Panc1 (cell line): Measurements from ENCODE around the gene METTL15. TPM values are rescaled to one million over a fixed set of nuclear protein-coding genes. Genes with fewer than 3 reads are reported as not detected.

Experiments used
- ATAC-seq: fragments of 200-7000 bp; cut with Tn5 transposase; 2 replicates; pipeline ENCODE4 v1.9.1; 2020; ENCODE audit warnings: mild to moderate bottlenecking, moderate library complexity
- BruUV-seq: library from RNA; stranded (reverse); fragments of 400-500 nt; replicated peaks from 2 replicates; lab custom pipeline; 2021; lab: Mats Ljungman, UMichigan
- CTCF ChIA-PET: fragments of 300-600 bp; sonication (Branson Sonifier 250); formaldehyde crosslinking; loops from one replicate; lab custom pipeline; 2022; ENCODE audit warnings: antibody characterized with exemption; lab: Charles Lee
- POLR2A ChIA-PET: fragments of 300-600 bp; sonication (Branson Sonifier 250); formaldehyde crosslinking; loops from one replicate; lab custom pipeline; 2022; ENCODE audit warnings: antibody characterized with exemption; lab: Charles Lee
- DNase-seq: peaks from one replicate; pipeline ENCODE4 v3.0.0-alpha.2; 2010; ENCODE audit warnings: low read depth, low spot score
- H3K27ac ChIP-seq: 2 replicates; pipeline ENCODE4 v1.5.1; 2011; ENCODE audit warnings: mild to moderate bottlenecking, low read length, inconsistent platforms
- H3K27me3 ChIP-seq: fragments of 200-500 bp; sonication (Bioruptor generic); 2 replicates; pipeline ENCODE4 v1.6.0; 2014; ENCODE audit warnings: low read length, inconsistent platforms; ENCODE audit not compliant: control insufficient read depth, insufficient read depth
- H3K36me3 ChIP-seq: fragments of 200-500 bp; sonication (Bioruptor generic); 2 replicates; pipeline ENCODE4 v1.5.1; 2014; ENCODE audit warnings: inconsistent platforms, mild to moderate bottlenecking, low read length, moderate library complexity; ENCODE audit not compliant: control insufficient read depth, insufficient read depth
- H3K4me1 ChIP-seq: 2 replicates; pipeline ENCODE4 v1.5.1; 2011; ENCODE audit warnings: inconsistent platforms, mild to moderate bottlenecking, low read length, moderate library complexity; ENCODE audit not compliant: control insufficient read depth, insufficient read depth
- H3K4me3 ChIP-seq, 2 experiments: 2 replicates each; pipeline ENCODE4 v1.5.1; 2011 to 2012; ENCODE audit warnings: low read depth in 2 of 2, low read length in 2 of 2, mild to moderate bottlenecking in 2 of 2, inconsistent platforms in 1 of 2, moderate library complexity in 1 of 2
- H3K9me3 ChIP-seq: fragments of 200-500 bp; sonication (Bioruptor generic); 2 replicates; pipeline ENCODE4 v1.5.1; 2014; ENCODE audit warnings: low read depth, mild to moderate bottlenecking, inconsistent platforms, low read length, moderate library complexity; ENCODE audit not compliant: control insufficient read depth, insufficient read depth
- POLR2AphosphoS5 ChIP-seq: IDR thresholded peaks from 2 replicates; pipeline ENCODE4 v1.6.1; 2012; ENCODE audit warnings: mild to moderate bottlenecking, low read depth, low read length, moderate library complexity
- SIN3A ChIP-seq: IDR thresholded peaks from 2 replicates; pipeline ENCODE4 v1.6.1; 2012; ENCODE audit warnings: low read depth, mild to moderate bottlenecking, low read length, moderate library complexity, borderline replicate concordance; ENCODE audit not compliant: insufficient read depth
- TCF7L2 ChIP-seq: IDR thresholded peaks from 2 replicates; pipeline ENCODE4 v1.6.1; 2011; ENCODE audit warnings: mild to moderate bottlenecking, low read depth, low read length, inconsistent platforms
- in situ Hi-C: cut with HindIII; loops from 2 replicates; pipeline ENCODE4 v1.10.0; 2016; ENCODE audit warnings: low sequenced_read_pairs, low pct_unique_long_range_greater_than_20kb
- intact Hi-C: fragments of 100-400 bp; cut with micrococcal nuclease; formaldehyde crosslinking; loops from one replicate; pipeline ENCODE4 v1.10.0; 2022; ENCODE audit not compliant: unreplicated experiment
- total RNA-seq: library from RNA; stranded (reverse); gene quantifications from one replicate; pipeline ENCODE4 v1.2.1, GENCODE V29; 2021; ENCODE audit not compliant: unreplicated experiment
- TF ChIP-seq, protein P1 (sequence below), 2 experiments: IDR thresholded peaks; 2 replicates each; pipeline ENCODE4 v1.6.1; 2011 to 2012; ENCODE audit warnings: low read depth in 2 of 2, control low read depth in 1 of 2, low read length in 1 of 2, mild to moderate bottlenecking in 1 of 2, moderate library complexity in 1 of 2; ENCODE audit not compliant: insufficient read depth in 1 of 2
- TF ChIP-seq, protein P2 (sequence below): fragments of 450-650 bp; IDR thresholded peaks from 2 replicates; pipeline ENCODE4 v1.5.1; 2017; ENCODE audit warnings: mild to moderate bottlenecking

METTL15 gene
- total RNA-seq, 1 experiment from 2014 or later = 11.4 TPM

DNA sequence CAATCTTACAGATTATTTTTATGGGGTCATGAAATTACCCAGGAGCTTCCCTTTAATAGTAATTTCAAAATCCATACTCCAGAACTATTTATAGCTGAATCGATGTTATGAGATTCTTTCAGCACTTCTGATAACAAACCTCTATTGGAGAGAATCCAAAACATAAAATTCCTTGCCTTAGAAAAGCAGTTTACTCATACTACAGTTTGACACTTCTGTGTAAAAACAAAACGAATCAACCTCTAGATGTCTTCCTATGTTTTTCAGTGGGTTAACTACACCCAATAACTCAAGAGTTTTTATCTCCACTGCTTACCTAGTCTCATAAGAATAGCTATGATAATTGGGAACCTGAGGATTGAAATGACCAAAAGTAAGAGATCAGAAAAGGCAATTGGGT is 35.9 kb upstream of the METTL15 start:
- BruUV-seq = no TSS peak
- Histone ChIP-seq H3K9me3 (no peaks in the 10 kb centered on the region), H3K4me3 (no peak overlapping the region), H3K27ac (no peak overlapping the region), H3K36me3 (peaks cover 14% of the 10 kb centered on the region; the same call in 1 of the 2 replicates), H3K27me3 (no peaks in the 10 kb centered on the region), H3K4me1 (no peaks in the 10 kb centered on the region)
- POLR2A ChIA-PET = interaction anchor here (0.6 kb wide), 1 partner anchor 227 kb away, joined by 7 read pairs; no protein-coding TSS in a partner anchor
- ATAC-seq (no peak), DNase-seq (no peak)
- TF ChIP-seq, protein P1, sequence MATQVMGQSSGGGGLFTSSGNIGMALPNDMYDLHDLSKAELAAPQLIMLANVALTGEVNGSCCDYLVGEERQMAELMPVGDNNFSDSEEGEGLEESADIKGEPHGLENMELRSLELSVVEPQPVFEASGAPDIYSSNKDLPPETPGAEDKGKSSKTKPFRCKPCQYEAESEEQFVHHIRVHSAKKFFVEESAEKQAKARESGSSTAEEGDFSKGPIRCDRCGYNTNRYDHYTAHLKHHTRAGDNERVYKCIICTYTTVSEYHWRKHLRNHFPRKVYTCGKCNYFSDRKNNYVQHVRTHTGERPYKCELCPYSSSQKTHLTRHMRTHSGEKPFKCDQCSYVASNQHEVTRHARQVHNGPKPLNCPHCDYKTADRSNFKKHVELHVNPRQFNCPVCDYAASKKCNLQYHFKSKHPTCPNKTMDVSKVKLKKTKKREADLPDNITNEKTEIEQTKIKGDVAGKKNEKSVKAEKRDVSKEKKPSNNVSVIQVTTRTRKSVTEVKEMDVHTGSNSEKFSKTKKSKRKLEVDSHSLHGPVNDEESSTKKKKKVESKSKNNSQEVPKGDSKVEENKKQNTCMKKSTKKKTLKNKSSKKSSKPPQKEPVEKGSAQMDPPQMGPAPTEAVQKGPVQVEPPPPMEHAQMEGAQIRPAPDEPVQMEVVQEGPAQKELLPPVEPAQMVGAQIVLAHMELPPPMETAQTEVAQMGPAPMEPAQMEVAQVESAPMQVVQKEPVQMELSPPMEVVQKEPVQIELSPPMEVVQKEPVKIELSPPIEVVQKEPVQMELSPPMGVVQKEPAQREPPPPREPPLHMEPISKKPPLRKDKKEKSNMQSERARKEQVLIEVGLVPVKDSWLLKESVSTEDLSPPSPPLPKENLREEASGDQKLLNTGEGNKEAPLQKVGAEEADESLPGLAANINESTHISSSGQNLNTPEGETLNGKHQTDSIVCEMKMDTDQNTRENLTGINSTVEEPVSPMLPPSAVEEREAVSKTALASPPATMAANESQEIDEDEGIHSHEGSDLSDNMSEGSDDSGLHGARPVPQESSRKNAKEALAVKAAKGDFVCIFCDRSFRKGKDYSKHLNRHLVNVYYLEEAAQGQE (IDR thresholded peaks at IDR 0.05; ENCODE audit: insufficient read depth in 1 of 2, low read depth in 2 of 2, low read length in 1 of 2) = no peak
- TF ChIP-seq POLR2AphosphoS5 = no peak
- no peak for TF ChIP-seq TCF7L2
- intact Hi-C loops = no loop called here
- CTCF ChIA-PET = no interaction called here
- in situ Hi-C loops = no loop called here

DNA sequence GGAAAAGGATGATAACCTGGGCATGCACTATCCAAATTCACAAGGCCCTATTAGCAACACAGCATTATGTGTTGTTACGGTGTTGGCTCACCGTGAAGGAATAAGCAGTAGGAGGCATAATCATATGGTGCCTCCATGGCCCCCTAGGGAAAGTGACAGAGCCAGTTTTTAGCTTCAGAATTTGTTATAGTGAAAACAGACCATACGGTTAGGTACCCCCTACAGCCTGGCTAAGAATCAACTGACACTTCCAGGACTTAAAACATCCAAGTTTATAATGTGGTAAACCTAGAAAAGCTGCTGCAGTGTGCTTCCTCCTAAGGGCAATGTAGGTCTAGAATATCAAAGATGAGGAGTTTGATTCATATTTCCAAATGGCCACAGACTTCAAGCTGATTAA is 30.7 kb upstream of the METTL15 start:
- H3K4me3 ChIP-seq = no peak overlapping the region
- CTCF ChIA-PET = interaction anchor here (0.6 kb wide), 1 partner anchor 378 kb away, joined by 6 read pairs; no protein-coding TSS in a partner anchor
- intact Hi-C loops (no loop called here), in situ Hi-C loops (no loop called here)
- H3K27ac ChIP-seq = no peak overlapping the region
- no peaks in the 10 kb centered on the region for H3K27me3 ChIP-seq
- BruUV-seq = no TSS peak
- no peaks in the 10 kb centered on the region for H3K4me1 ChIP-seq
- no peaks in the 10 kb centered on the region for H3K9me3 ChIP-seq
- POLR2A ChIA-PET = interaction anchor here (0.6 kb wide), 1 partner anchor 29 kb away, joined by 9 read pairs; no protein-coding TSS in a partner anchor
- ATAC-seq = no peak
- peaks cover 22% of the 10 kb centered on the region; the same call in 1 of the 2 replicates for H3K36me3 ChIP-seq
- TF ChIP-seq, protein P2, sequence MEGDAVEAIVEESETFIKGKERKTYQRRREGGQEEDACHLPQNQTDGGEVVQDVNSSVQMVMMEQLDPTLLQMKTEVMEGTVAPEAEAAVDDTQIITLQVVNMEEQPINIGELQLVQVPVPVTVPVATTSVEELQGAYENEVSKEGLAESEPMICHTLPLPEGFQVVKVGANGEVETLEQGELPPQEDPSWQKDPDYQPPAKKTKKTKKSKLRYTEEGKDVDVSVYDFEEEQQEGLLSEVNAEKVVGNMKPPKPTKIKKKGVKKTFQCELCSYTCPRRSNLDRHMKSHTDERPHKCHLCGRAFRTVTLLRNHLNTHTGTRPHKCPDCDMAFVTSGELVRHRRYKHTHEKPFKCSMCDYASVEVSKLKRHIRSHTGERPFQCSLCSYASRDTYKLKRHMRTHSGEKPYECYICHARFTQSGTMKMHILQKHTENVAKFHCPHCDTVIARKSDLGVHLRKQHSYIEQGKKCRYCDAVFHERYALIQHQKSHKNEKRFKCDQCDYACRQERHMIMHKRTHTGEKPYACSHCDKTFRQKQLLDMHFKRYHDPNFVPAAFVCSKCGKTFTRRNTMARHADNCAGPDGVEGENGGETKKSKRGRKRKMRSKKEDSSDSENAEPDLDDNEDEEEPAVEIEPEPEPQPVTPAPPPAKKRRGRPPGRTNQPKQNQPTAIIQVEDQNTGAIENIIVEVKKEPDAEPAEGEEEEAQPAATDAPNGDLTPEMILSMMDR = no peak
- TF ChIP-seq SIN3A = no peak
- DNase-seq = no peak

DNA sequence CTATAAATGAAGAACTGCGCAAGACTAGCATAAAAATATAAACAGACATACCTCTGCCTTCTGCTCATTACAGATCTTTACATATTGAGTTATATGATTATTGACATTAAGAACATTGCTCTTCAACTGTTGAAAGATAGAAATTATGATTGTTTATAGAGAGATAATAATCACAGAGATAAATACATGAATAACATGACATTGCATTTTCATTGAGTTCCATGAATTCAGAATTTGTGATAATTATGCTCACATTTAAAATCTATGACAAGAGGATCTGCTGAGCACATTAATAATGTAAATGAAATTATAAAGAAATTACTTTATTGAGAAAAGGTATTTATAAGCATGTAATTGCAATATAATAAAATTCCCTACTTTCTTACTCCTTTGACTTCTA is 25.1 kb upstream of the METTL15 start:
- Histone ChIP-seq H3K4me1 (no peaks in the 10 kb centered on the region), H3K9me3 (no peaks in the 10 kb centered on the region), H3K27me3 (no peaks in the 10 kb centered on the region), H3K4me3 (no peak overlapping the region), H3K27ac (no peak overlapping the region), H3K36me3 (peaks cover 25% of the 10 kb centered on the region; the same call in 1 of the 2 replicates)
- no peak for TF ChIP-seq POLR2AphosphoS5
- TF ChIP-seq TCF7L2 = no peak
- TF ChIP-seq SIN3A = no peak
- TF ChIP-seq, protein P1 (IDR thresholded peaks at IDR 0.05; ENCODE audit: insufficient read depth in 1 of 2, low read depth in 2 of 2, low read length in 1 of 2) = no peak
- TF ChIP-seq, protein P2 = no peak
- CTCF ChIA-PET = no interaction called here
- in situ Hi-C loops (no loop called here), intact Hi-C loops (no loop called here)
- DNase-seq (no peak), ATAC-seq (no peak)
- BruUV-seq = no TSS peak
- POLR2A ChIA-PET = no interaction called here
